CD4-positive, alpha-beta T cell treated with Interleukin-21 for 1 hour (primary cell): Measurements from ENCODE around the gene RNF31.

Experiments
- DNase-seq: peaks from one replicate; pipeline ENCODE4 v3.0.0-alpha.2; 2020

The RNF31 gene

DNA sequence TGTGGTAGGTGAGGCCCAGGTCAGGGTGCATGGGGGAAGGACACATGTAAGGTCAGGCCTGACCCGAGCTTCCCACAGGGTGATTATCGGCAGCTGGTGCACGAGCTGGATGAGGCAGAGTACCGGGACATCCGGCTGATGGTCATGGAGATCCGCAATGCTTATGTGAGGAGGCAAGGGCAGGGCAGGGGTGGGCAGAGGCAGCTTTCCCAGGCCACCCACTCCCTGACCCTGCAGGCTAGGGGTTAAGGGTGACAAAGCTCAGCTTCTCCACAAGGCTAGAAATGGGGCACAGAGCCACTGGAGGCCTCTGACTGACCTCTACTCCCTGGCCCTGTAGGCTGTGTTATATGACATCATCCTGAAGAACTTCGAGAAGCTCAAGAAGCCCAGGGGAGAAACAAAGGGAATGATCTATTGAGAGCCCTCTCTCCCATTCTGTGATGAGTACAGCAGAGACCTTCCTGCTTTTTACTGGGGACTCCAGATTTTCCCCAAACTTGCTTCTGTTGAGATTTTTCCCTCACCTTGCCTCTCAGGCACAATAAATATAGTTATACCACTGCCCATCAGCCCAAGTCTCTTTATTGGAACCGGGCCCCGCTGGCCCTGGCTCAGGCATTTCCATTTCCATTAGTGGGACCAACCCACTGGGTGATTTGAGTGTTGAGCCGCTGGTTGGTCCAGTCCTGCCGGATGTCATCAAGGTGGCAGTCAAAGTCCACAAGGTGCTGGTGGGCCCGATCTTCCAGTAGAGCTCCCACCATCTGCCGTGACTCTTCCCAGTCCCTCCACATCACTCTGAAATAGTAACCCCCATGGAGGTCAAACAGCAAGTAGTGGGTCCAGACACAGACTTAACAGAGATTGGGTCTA is 8.7 kb upstream of the RNF31 start:
- DNase-seq: no peak

DNA sequence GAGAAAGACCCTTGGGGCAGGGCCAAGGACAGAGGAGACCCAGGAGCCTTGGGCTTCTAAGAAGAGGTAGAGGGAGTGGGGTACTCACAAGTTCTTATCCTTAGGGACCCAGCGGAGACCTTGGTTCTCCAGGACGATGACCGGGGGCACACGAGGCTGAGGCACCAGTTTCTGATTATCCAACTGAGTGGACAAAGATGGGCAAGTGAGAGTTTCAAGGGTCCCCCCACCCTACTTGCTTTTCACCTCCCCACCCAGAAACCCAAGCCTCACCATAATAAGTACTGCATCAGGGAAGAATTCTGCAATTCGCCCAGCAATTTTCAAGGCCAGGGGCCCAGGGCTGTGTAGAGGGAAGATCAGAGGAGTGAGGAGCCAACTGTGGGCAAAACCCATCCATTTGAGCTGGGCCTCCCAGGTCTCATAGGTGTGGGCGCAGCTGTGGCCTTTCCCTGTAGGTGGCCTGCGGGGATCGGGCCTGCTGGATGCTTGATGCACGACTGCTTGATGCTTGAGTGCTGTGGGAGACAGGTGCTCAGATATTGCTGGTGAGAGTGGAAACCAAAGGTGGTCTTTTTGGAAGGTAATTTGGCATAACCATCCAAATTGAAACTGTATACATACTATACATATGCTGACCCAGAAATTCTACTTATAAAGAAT is 7.9 kb upstream of the RNF31 start:
- DNase-seq: peak; percentile 32

DNA sequence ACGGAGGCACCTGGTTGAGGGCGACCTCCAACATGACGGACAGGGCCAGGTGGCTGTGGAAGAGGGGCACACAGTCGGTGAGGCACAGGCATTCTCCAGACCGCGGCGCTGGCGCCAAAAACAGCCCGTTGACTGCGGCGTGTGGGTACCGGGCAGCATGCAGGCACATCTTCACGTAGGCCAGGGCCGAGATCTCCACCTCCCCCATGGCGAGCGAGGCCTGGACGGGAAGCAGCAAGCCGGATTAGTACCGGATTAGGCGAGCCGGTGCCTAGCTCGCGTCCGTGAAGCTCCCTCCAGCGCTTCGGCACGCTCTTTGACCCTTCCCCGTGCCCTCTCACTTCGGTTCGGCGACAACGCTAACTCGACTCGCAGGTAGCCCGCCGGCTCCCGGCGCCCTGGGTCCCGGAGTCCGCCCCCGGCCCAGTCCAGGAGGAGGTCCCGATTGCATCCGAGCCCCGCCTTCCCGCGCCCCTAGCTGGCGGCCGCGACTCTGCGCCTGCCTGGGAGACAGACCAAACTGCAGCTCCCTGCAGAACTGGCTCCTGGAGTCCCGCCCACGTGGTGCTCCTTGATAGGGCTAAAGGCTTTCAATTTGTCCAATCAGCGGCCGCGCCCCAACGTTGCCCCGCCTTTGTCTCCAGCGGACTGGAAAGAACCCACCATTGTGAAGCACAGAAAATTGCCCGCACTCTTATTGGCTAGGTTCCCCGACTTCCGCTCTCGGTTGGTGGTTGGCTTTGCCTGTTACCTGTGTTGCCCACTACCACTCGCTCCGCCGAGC is 6.0 kb upstream of the RNF31 start, which contains the start of gene EMC9:
EMC9 (minus strand) TSS at position 495 of the 784 bp plus-strand sequence; CDS start at position 208, 287 bp downstream.
- DNase-seq: peak; percentile 99

DNA sequence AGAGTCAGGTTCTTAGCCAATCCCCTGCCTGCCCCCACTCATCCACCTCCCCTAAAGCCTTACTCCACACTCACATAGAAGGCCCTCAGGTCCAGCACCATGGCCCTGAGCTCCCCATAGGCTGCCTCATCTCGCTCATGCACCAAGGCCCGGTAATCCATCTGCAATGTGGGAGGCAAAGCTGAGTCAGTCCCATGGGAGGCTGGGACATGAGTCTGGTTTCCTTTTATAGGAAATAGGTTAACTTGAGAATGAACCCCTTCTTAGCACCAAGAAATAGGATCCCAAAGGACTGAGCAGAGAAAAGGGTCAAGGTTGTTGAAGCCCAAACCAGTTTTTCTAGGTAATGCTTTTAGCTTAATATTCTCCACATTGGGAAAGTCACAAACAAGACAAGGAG is 3.8 kb upstream of the RNF31 start:
- no peak for DNase-seq

DNA sequence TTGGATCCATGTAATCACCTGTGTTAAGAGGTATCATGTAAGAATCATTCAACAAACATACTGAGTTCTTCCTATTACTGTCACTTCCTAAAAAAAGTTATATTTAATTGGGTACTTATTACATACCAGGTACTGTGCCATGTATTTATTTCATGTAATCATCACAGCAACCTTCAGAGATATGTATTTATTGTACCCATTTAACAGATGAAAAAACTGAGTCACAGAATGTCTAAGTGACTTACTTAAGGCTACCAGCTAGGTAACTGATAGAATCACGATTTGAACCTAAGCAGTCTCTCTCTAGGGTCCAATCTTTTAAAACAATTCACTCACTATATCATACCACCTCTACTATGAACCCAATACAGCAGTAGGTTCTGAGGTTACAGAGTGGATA is 2.8 kb upstream of the RNF31 start:
- DNase-seq: no peak

DNA sequence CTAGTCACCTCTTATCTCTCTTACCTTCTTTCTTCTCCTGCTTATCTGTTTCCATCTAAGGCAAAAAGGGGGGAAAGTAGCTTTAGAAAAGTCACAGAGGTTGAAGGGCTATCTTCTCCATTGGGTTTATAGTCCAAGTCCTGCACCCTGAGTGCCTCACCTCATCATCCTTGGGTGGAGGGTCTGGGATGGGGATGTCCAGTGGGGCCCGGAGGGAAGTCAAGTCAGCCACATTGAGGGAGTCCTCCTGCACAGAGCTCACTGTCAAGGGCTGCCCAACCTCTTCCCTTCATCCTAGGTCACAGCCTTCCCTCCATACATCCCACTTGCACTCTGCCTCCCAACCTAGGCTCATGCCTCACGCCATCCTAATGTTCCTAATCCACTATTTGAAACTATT is 2.1 kb upstream of the RNF31 start:
- DNase-seq: no peak

DNA sequence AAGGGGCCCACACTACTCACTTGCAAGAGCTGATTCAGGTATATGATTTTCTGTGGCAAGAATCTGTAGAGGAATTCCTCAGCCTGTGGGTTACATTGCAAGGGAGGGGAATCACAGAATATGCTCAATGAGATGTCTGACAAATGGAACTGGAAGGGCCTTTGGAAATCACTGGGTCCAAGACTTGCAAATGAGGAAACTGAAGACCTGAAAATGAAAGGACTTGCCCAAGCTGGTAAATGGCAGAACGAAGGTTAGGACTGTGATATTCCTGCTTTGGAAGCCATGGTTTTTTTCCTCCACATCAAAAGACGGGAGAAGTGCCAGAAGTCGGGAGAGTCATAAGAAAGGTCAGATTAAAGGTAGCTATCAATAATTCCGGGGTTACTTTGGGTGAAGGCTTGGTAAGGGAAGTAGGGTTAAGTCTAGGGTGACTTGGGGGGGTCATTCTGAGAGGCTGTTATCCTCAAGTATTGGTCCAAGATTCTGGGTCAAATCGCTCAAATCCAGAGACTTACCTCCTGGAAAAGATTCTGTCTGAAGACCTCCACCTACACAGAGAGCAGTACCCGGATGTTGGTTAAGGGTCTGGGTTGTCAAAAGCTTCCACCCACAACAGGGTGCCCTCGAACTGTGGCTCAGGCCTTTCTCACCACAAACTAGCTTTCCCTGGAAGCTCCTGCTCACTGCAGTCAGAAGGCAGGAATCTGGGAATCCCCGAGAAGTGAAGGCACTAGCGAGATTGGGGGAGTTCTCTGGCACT is 1.4 kb upstream of the RNF31 start:
- no peak for DNase-seq

DNA sequence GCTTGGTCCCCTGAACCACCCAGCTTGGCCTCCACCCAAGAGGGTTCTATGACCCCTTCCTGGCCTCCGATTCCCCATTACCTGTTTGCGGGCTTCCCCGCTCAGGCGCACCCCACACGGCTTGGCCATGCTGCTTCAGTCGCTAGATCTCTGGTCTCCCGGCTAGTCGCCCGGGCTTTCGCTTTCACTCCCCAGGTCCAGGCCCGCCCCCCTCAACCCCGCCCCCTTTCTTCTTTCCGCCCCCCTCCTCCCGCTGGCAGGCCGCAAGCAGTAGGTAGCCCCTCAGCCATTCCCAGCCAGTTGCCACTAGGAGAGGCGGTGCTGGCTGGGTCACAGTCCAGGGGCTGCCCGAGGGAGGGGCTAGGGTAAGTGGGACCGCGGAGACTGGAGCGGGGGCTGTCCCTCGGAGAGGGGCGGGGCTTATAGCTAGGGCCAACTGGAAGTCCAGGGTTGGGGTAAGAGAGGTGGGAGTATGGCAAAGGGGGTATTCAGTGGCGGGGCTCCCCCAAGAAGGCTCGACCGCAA is 783 bp upstream of the RNF31 start, which contains the start of gene PSME2:
PSME2 (minus strand) TSS at position 158 of the 525 bp plus-strand sequence; CDS start at position 129, 29 bp downstream.
- peak; percentile 91 for DNase-seq

DNA sequence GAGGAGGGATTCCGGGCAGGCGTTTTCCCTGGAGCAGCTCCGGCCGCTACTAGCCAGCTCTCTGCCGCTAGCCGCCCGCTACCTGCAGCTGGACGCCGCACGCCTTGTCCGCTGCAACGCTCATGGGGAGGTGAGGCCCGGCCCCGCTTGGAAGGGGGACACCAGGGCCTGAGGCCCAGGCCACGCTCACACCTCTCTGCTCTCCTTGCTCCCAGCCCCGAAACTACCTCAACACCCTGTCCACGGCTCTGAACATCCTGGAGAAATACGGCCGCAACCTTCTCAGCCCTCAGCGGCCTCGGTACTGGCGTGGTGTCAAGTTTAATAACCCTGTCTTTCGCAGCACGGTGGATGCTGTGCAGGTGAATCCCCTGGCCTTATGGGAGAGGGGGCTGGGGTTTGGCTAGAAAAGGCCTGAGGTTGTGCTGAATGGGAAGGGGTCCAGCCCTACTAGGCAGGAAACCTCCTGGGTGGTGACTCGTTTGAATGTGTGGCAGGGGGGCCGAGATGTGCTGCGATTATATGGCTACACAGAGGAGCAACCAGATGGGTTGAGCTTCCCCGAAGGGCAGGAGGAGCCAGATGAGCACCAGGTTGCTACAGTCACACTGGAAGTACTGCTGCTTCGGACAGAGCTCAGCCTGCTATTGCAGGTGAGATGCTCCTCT is 597 bp downstream of the RNF31 start:
- no peak for DNase-seq

DNA sequence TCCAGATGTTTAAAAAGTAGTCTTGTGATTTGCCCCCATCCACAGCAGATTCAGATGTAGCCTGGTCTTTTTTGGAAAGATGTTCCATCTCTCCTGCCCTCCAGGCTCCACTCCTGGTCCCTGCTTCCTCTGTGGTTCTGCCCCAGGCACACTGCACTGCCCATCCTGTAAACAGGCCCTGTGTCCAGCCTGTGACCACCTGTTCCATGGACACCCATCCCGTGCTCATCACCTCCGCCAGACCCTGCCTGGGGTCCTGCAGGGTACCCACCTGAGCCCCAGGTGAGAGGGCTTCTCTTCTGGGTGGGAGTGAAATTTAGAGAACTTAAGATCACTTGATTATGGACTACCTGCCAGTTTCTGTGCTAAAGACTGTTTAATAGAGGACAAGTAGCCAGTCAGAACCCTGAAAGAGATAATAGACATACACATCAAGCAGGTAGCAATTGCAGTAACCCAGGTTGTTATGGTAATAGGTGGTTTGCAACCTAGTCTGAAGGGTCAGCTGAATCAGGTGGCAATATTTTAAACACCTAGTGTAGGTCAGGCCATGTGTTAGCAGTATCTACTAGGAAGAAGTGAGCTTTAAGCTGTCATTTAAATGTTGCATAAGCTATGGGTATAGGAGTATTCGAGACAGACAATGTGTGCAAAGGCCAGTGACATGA is 2.1 kb downstream of the RNF31 start:
- DNase-seq: no peak

DNA sequence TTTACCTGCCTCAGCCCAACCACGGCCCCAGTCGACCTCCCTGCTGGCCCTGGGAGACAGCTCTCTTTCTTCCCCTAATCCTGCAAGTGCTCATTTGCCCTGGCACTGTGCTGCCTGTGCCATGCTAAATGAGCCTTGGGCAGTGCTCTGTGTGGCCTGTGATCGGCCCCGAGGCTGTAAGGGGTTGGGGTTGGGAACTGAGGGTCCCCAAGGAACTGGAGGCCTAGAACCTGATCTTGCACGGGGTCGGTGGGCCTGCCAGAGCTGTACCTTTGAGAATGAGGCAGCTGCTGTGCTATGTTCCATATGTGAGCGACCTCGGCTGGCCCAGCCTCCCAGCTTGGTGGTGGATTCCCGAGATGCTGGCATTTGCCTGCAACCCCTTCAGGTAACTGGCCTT is 2.8 kb downstream of the RNF31 start:
- DNase-seq: no peak

DNA sequence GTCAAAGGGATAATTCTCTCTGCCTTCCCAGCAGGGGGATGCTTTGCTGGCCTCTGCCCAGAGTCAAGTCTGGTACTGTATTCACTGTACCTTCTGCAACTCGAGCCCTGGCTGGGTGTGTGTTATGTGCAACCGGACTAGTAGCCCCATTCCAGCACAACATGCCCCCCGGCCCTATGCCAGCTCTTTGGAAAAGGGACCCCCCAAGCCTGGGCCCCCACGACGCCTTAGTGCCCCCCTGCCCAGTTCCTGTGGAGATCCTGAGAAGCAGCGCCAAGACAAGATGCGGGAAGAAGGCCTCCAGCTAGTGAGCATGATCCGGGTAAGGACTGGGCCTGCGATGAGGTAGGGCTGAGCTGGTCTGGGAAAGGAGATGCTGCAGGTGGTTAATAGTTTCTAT is 3.3 kb downstream of the RNF31 start:
- DNase-seq: no peak

DNA sequence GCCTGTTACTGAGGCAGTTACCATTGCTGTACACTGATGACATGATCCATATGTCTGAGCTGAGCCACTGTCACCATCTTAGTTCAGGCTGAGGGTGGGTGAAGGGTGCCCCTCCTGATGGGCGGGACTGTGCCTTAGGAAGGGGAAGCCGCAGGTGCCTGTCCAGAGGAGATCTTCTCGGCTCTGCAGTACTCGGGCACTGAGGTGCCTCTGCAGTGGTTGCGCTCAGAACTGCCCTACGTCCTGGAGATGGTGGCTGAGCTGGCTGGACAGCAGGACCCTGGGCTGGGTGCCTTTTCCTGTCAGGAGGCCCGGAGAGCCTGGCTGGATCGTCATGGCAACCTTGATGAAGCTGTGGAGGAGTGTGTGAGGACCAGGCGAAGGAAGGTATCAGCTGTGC is 3.7 kb downstream of the RNF31 start:
- no peak for DNase-seq

DNA sequence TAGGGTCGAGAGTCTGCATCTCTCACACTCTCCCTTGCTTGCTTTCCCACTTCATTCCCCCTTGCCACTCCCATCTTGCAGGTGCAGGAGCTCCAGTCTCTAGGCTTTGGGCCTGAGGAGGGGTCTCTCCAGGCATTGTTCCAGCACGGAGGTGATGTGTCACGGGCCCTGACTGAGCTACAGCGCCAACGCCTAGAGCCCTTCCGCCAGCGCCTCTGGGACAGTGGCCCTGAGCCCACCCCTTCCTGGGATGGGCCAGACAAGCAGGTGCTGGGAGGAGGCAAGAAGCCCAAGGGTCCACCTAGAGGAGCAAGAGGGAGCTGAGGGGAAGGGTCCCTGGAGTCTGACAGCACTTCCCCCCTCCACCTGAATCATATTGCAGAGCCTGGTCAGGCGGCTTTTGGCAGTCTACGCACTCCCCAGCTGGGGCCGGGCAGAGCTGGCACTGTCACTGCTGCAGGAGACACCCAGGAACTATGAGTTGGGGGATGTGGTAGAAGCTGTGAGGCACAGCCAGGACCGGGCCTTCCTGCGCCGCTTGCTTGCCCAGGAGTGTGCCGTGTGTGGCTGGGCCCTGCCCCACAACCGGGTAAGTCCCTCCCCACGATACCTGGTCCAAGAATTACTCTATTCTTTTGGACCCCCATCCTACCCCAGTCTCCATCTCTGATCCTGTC is 4.2 kb downstream of the RNF31 start:
- DNase-seq: no peak

DNA sequence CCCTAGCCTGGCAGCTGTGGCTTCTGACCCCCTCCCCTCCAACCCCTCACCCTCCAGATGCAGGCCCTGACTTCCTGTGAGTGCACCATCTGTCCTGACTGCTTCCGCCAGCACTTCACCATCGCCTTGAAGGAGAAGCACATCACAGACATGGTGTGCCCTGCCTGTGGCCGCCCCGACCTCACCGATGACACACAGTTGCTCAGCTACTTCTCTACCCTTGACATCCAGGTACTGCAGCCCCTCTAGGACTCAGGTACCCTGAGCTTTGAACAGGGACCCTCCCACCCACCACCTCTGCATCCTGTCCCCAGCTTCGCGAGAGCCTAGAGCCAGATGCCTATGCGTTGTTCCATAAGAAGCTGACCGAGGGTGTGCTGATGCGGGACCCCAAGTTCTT is 7.8 kb downstream of the RNF31 start:
- no peak for DNase-seq

DNA sequence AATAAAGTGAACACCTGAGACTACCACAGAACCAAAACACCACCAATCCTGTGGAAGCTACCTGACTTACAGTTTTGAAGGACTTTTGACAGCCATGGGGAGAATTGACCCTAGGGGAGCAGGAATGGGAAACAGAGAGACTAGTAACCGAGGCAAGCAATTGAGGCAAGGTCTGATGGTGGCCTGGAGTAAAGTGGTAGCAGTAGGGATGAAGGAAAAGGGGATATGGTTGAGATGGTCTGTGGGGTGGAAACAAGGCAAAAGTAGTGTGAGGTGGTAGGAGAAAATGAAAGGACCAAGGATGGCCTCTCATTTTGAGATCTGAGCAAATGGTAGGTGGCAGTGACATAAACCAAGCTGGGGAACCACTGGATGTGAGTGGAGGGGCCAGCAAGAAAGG is 9.5 kb downstream of the RNF31 start:
- no peak for DNase-seq

DNA sequence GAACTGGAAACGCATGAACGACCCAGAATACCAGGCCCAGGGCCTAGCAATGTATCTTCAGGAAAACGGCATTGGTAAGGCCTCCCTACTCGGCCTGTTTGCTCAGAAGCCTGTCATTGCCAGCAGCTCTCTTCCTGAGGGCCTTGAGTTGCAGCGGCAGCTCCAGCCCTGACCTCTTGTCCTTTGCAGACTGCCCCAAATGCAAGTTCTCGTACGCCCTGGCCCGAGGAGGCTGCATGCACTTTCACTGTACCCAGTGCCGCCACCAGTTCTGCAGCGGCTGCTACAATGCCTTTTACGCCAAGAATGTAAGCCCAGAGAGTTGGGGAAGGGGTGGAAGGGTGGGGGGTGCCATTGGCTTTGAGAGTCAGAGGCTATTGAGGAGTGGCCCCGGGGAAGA is 10.0 kb downstream of the RNF31 start:
- DNase-seq: no peak

DNA sequence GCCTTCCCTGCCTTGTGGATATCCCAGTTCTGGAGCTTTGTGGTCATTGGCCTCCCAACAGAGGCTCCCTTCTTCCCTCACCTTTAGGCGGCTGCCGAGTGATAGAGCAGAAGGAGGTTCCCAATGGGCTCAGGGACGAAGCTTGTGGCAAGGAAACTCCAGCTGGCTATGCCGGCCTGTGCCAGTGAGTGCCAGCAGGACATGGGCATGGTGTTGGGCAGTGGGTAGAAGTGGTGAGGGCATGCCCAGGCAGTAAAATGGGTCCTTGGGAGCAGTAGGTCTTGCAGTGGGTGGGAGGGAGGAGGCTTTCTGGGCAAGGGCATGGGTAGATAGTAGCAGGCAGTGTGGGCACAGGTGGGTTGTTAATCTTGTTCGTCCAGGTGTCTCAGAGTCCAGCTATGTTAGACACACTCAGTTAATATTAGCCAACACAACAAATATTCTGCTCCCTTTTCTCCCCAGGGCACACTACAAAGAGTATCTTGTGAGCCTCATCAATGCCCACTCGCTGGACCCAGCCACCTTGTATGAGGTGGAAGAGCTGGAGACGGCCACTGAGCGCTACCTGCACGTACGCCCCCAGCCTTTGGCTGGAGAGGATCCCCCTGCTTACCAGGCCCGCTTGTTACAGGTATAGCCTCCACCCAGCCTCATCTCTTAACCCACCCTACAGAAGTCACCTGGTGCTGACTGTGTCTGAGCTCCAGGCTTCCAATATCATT is 12.6 kb downstream of the RNF31 start:
- no peak for DNase-seq

DNA sequence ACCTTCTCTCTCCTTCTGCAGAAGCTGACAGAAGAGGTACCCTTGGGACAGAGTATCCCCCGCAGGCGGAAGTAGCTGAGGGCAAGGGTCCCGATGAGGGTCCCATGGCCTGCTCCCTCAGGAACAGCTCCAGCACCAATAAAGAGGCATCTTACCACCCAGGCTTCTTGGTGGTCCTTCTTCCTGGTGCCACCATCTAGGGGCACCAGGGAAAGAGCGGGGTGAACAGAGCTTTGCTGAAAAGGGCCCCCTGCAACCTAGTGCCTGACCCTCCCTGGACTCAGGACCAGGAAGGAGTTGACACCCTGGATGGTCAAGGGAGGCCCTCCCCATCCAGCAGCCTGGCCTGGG is 13.2 kb downstream of the RNF31 start:
- no peak for DNase-seq
